Measurements from ENCODE around the gene ZBTB3. TPM values are rescaled to one million over a fixed set of nuclear protein-coding genes. Genes with fewer than 3 reads are reported as not detected.
A peak's percentile ranks its signal among the peaks of the same experiment; 100 is the strongest.

Gene ZBTB3
- total and polyA plus RNA-seq, 2 of the 13 experiments (the other 11 are each of a cell fraction or from before 2014, with no cell fraction given): 3.4 to 5.2 TPM

DNA sequence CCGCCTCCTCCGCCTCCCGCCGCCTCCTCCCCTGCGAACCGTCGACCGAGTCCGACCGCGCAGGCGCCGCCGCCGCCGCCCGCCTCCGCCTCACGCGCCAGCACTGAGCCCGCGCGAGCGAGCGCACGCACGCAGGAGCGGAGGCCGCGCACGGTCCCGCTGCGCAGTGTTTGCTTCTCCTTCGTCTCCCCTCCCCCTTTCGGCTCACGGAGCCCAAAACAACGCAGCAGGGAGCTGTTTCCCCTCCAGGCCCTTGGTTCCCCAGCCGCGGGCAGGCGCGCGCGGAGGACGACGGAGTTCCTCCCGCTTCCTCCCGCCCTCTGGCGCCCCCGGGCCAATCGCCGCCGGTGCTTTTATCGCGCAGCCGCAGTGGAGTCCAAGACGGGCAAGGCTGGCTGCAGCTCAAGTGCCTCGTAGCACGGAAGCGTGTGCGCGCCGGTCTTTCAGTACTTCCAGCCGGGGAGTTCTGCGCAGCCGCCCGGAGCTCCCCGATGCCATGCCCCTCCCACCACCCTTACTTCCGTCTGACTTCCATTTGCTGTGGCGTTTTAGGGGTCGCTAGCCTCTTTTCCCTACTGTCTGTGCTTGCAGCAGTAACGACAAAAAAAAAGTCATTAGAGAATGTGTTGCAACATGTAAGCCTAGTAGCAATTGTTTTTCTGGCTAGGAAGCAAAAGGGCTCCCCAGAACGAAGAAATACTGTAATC is 26.6 kb downstream of the ZBTB3 start, which contains the start of gene HNRNPUL2 (continued):
- TF ChIP-seq, protein P1, sequence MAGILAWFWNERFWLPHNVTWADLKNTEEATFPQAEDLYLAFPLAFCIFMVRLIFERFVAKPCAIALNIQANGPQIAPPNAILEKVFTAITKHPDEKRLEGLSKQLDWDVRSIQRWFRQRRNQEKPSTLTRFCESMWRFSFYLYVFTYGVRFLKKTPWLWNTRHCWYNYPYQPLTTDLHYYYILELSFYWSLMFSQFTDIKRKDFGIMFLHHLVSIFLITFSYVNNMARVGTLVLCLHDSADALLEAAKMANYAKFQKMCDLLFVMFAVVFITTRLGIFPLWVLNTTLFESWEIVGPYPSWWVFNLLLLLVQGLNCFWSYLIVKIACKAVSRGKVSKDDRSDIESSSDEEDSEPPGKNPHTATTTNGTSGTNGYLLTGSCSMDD (CRISPR knock-in tag; IDR thresholded peaks at IDR 0.05): no peak
- TF ChIP-seq CBX5 (CRISPR knock-in tag; IDR thresholded peaks at IDR 0.05; ENCODE audit: borderline replicate concordance) (peak; percentile 91; the same call in 1 of the 2 replicates), ZNF607 (CRISPR knock-in tag; IDR thresholded peaks at IDR 0.05; ENCODE audit: borderline replicate concordance) (peak; percentile 92), SMC3 (IDR thresholded peaks at IDR 0.05; ENCODE audit: low read length) (no peak), FOXK1 (CRISPR knock-in tag; IDR thresholded peaks at IDR 0.05; ENCODE audit: borderline replicate concordance, low read depth) (peak; percentile 66; the same call in 1 of the 2 replicates), ZNF296 (CRISPR knock-in tag; conservative IDR thresholded peaks at IDR 0.05) (0 out of 2 replicates have a peak, but pooled peaks have one; percentile 17), ZNF260 (CRISPR knock-in tag; IDR thresholded peaks at IDR 0.05; ENCODE audit: borderline replicate concordance, low read depth) (no peak), ZNF234 (CRISPR knock-in tag; conservative IDR thresholded peaks at IDR 0.05) (no peak), BORCS8-MEF2B (CRISPR knock-in tag; IDR thresholded peaks at IDR 0.05) (peak; percentile 91; the same call in 1 of the 2 replicates), ATAD3A (CRISPR knock-in tag; IDR thresholded peaks at IDR 0.05) (no peak), ZNF552 (CRISPR knock-in tag; IDR thresholded peaks at IDR 0.05; ENCODE audit: borderline replicate concordance) (no peak), ZNF709 (CRISPR knock-in tag; IDR thresholded peaks at IDR 0.05) (peak; percentile 91), MXD4 (CRISPR knock-in tag; IDR thresholded peaks at IDR 0.05) (peak; percentile 94), ZNF747 (CRISPR knock-in tag; IDR thresholded peaks at IDR 0.05; ENCODE audit: borderline replicate concordance) (peak; percentile 84; the same call in 1 of the 2 replicates), CC2D1A (CRISPR knock-in tag; IDR thresholded peaks at IDR 0.05) (no peak), ZNF333 (CRISPR knock-in tag; IDR thresholded peaks at IDR 0.05; ENCODE audit: borderline replicate concordance) (no peak; the same call in 1 of the 2 replicates), ZNF713 (CRISPR knock-in tag; IDR thresholded peaks at IDR 0.05) (no peak), ZBTB21 (CRISPR knock-in tag; IDR thresholded peaks at IDR 0.05) (no peak)
- TF ChIP-seq, protein P2, sequence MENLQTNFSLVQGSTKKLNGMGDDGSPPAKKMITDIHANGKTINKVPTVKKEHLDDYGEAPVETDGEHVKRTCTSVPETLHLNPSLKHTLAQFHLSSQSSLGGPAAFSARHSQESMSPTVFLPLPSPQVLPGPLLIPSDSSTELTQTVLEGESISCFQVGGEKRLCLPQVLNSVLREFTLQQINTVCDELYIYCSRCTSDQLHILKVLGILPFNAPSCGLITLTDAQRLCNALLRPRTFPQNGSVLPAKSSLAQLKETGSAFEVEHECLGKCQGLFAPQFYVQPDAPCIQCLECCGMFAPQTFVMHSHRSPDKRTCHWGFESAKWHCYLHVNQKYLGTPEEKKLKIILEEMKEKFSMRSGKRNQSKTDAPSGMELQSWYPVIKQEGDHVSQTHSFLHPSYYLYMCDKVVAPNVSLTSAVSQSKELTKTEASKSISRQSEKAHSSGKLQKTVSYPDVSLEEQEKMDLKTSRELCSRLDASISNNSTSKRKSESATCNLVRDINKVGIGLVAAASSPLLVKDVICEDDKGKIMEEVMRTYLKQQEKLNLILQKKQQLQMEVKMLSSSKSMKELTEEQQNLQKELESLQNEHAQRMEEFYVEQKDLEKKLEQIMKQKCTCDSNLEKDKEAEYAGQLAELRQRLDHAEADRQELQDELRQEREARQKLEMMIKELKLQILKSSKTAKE (CRISPR knock-in tag; IDR thresholded peaks at IDR 0.05; ENCODE audit: borderline replicate concordance): no peak; the same call in 1 of the 2 replicates
- TF ChIP-seq, protein P3, sequence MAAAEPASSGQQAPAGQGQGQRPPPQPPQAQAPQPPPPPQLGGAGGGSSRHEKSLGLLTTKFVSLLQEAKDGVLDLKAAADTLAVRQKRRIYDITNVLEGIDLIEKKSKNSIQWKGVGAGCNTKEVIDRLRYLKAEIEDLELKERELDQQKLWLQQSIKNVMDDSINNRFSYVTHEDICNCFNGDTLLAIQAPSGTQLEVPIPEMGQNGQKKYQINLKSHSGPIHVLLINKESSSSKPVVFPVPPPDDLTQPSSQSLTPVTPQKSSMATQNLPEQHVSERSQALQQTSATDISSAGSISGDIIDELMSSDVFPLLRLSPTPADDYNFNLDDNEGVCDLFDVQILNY (CRISPR knock-in tag; conservative IDR thresholded peaks at IDR 0.05): no peak; the same call in none of the 2 replicates
- TF ChIP-seq, protein P4, sequence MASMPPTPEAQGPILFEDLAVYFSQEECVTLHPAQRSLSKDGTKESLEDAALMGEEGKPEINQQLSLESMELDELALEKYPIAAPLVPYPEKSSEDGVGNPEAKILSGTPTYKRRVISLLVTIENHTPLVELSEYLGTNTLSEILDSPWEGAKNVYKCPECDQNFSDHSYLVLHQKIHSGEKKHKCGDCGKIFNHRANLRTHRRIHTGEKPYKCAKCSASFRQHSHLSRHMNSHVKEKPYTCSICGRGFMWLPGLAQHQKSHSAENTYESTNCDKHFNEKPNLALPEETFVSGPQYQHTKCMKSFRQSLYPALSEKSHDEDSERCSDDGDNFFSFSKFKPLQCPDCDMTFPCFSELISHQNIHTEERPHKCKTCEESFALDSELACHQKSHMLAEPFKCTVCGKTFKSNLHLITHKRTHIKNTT (CRISPR knock-in tag; IDR thresholded peaks at IDR 0.05): no peak
